NB4 (cell line): Measurements from ENCODE around the gene LAMTOR4.

Experiments
- DNase-seq: peaks from one replicate; pipeline ENCODE4 v3.0.0; 2010; ENCODE audit warnings: low read depth
- H3K4me3 ChIP-seq: one replicate; pipeline ENCODE4 v1.5.1; 2011; ENCODE audit warnings: mild to moderate bottlenecking, low read depth, low read length, moderate library complexity
- MAX ChIP-seq: IDR thresholded peaks from 2 replicates; pipeline ENCODE4 v1.6.1; 2011; ENCODE audit warnings: low read depth, low read length
- MYC ChIP-seq: IDR thresholded peaks from 2 replicates; pipeline ENCODE4 v1.6.1; 2011; ENCODE audit warnings: low read depth, low read length
- POLR2A ChIP-seq: IDR thresholded peaks from 2 replicates; pipeline ENCODE4 v1.6.1; 2011; ENCODE audit warnings: mild to moderate bottlenecking; ENCODE audit not compliant: insufficient read length; ENCODE audit errors: extremely low read depth
- TF ChIP-seq, protein P1 (sequence below): IDR thresholded peaks from one replicate; pipeline ENCODE4 v1.5.1; 2012; ENCODE audit warnings: low read depth, low read length

LAMTOR4 gene

DNA sequence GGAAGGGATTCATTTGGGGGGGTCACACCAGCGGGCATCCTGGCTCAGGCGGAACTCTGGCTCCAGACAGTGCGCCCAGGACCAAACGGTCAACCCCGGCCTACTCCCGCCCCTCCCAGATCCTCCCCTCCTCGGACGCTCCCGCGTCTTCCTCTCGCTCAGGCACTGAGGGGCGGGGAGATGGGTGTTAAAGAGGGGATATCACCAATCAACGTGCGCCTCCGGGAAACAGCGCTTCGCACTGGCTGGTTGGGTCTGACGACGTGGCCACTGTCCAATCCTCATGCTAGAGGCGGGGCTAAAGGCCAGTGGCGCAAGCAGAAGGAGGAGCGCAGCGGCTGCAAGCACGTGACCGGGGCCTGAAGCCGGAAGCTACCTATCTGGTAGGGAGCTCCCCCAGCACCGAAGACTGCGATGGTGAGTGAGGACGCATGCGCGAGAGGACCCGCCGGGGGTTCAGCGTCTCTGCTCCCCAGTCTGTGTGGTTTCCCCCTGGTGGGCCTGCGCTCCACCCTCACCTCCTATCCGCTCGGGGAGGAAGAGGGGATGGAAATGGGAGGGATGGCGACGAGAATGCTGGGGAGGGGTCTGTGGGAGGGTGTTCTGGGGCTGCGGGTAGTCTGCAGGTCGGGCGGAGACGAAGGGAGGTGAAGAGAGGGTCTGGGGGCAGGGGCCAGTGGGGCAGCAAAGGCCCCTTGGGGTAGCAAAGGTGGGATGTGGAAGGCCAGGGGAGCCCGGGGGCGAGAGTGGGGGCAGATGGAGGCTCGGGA is at the start of gene LAMTOR4:
LAMTOR4 (plus strand) TSS at position 360 of the 770 bp plus-strand sequence; CDS start at position 415, 55 bp downstream.
- peak; percentile 100 for DNase-seq
- TF ChIP-seq, protein P1, sequence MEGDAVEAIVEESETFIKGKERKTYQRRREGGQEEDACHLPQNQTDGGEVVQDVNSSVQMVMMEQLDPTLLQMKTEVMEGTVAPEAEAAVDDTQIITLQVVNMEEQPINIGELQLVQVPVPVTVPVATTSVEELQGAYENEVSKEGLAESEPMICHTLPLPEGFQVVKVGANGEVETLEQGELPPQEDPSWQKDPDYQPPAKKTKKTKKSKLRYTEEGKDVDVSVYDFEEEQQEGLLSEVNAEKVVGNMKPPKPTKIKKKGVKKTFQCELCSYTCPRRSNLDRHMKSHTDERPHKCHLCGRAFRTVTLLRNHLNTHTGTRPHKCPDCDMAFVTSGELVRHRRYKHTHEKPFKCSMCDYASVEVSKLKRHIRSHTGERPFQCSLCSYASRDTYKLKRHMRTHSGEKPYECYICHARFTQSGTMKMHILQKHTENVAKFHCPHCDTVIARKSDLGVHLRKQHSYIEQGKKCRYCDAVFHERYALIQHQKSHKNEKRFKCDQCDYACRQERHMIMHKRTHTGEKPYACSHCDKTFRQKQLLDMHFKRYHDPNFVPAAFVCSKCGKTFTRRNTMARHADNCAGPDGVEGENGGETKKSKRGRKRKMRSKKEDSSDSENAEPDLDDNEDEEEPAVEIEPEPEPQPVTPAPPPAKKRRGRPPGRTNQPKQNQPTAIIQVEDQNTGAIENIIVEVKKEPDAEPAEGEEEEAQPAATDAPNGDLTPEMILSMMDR: no peak
- TF ChIP-seq POLR2A: peak; percentile 87
- TF ChIP-seq MYC: peak; percentile 93
- TF ChIP-seq MAX: peak; percentile 100
- peak within 1 kb of the TSS; percentile 87 for H3K4me3 ChIP-seq

DNA sequence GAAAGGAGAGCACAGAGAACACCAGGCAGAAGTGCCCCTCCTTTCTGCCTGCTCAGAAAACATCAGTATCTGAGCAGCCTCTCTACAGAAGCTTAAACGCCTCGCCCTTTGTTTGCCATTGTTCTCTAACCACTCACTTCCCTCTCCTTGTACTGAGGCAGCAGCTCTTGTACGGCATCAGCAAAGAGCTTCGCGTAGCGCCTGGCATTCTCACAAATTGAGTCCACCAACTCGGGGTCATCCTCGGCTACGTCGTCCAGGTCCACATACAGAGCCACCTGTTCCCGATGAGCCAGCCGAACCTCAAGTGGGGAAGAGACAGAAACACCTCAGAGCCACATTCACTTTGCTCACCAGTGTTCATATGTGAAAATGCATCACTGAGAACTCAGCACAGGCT is 49.3 kb upstream of the LAMTOR4 start:
- TF ChIP-seq MAX: no peak
- no peak; the same call in 1 of the 2 replicates for TF ChIP-seq MYC
- no peak for TF ChIP-seq POLR2A
- TF ChIP-seq, protein P1: no peak
- DNase-seq: no peak
- H3K4me3 ChIP-seq: peak overlapping the region; percentile 99

DNA sequence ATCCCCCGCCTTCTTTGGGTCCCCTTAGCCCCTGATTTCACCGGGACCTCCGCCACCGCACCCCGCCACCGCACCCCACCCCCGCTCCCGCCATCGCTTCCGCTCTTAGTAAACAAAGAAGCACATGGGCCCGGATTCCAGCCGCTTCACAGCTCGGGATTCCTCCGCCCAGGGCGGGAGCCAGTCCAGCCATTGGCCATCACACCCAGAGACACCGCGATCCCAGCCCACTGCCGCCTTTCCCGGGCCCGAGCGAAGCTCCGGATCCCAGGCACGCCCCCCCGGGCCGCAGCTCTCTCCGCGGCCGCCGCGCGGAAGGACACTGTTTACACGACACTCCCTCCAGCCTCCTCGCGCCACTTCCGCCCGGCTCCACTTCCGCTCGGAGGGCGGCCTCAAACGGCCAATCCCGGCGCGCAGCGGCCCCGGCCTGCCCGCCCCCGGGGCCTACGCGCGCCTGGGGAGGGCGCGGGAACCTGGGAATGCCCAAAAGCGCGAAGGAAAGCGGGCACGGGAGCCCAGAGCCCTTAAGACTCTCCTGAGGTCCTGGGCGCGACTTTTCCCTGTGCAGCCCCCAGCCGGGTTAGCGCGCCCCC is 48.2 kb upstream of the LAMTOR4 start:
- TF ChIP-seq POLR2A (no peak), MAX (peak; percentile 95), MYC (peak; percentile 97)
- TF ChIP-seq, protein P1: no peak
- DNase-seq: peak; percentile 98
- H3K4me3 ChIP-seq: peak overlapping the region; percentile 99

DNA sequence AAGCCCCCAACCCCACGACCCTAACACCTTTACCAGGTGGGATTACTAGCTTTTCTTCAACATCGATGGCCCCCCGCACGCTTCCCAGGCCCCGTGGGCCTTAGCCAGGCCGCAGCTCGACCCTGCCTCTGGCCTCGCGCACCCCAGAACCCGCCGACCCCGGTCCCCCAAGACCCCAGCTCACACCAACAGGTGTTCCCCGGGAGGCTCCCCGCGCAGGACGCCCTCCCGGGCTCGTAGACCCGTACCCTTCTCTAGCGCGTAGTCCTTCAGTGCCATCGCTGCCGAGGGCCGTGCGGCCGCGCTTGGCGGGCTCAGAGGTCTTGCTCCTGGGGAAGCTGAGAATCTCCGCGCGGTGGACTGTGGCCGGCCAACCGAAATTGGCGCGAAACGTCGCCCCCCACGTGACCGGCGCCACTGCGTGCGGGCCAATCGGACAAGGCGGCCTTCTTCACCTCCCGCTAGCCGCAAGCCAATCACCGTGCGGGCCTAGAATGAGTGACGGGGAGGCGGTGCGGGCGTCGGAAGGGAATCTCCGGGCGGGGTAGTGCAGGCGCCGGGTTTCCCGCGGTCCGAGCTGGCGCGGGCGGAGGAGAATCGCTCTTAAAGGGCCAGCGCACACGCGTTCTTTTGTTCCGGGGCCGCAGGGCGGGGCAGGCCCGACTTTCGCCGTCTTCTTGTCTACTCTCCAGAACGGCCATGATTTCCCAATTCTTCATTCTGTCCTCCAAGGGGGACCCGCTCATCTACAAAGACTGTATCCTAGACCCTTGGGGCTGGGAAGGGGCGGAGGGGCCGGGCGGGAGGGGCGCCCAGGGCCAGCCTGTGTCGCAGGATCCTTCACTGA is 47.5 kb upstream of the LAMTOR4 start, which contains the start of the genes AP4M1 and MCM7:
AP4M1 (plus strand) TSS at position 628 of the 847 bp plus-strand sequence; CDS start at position 700, 72 bp downstream.
MCM7 (minus strand) TSS at position 382 of the 847 bp plus-strand sequence; CDS start at position 279, 103 bp downstream.
- DNase-seq: peak; percentile 100
- TF ChIP-seq POLR2A (peak; percentile 90), MYC (peak; percentile 94), MAX (peak; percentile 99)
- TF ChIP-seq, protein P1: no peak
- H3K4me3 ChIP-seq: peak within 1 kb of the TSS; percentile 99

GRCh38 chr7:100102950-100103840 is 45.5 kb upstream of the LAMTOR4 start:
- H3K4me3 ChIP-seq: no peak overlapping the region
- no peak for DNase-seq

More at GRCh38 chr7:100102950-100103840, 45.5 kb upstream of the LAMTOR4 start:
- TF ChIP-seq, protein P1: no peak
- TF ChIP-seq MAX (no peak), MYC (no peak), POLR2A (no peak)
